ENCODE results near the gene RPS6KB2. TPM values are rescaled to one million over a fixed set of nuclear protein-coding genes. Genes with fewer than 3 reads are reported as not detected.

Gene RPS6KB2
- polyA plus RNA-seq, 1 donor (not counting 4 experiments of a cell fraction or from before 2014, with no cell fraction given): 61.4 TPM

GRCh38 chr11:67457453-67457852 lies 29.2 kb downstream of the RPS6KB2 start:
- DNase-seq (ENCODE audit: low read depth, low spot score) (no peak), FAIRE-seq (no peak)
- no peaks in the 10 kb centered on the region for H3K79me2 ChIP-seq (ENCODE audit: control insufficient read depth, insufficient read depth, low read length)
- no peak overlapping the region for H2AFZ ChIP-seq (ENCODE audit: control insufficient read depth, low read length)
- no peaks in the 10 kb centered on the region for H3K36me3 ChIP-seq (ENCODE audit: control insufficient read depth in 2 of 2, extremely low read depth in 1 of 2, insufficient read depth in 2 of 2, low read length in 2 of 2)
- no peaks in the 10 kb centered on the region for H3K27me3 ChIP-seq (ENCODE audit: control insufficient read depth, extremely low read depth, insufficient read depth, low read length)
- dilution Hi-C loops (cut with MboI; ENCODE audit: extremely low pct_ligation_motif_present, low sequenced_read_pairs): no loop called here
- peaks cover 2% of the 10 kb centered on the region for H3K4me1 ChIP-seq (ENCODE audit: control insufficient read depth, extremely low read depth, insufficient read depth, low read length)
- H3K27ac ChIP-seq (ENCODE audit: control insufficient read depth, insufficient read depth, low read length): no peak overlapping the region
- H3K9me3 ChIP-seq (ENCODE audit: control insufficient read depth, low read depth, low read length): no peaks in the 10 kb centered on the region
- H3K9me1 ChIP-seq (ENCODE audit: control insufficient read depth, extremely low read depth, insufficient read depth, low read length): no peaks in the 10 kb centered on the region
- H3K4me2 ChIP-seq (ENCODE audit: control insufficient read depth, extremely low read depth, insufficient read depth, low read depth, low read length): no peak overlapping the region
- TF ChIP-seq CTCF (optimal IDR thresholded peaks at IDR 0.05 in 1 of 3, IDR thresholded peaks at IDR 0.05 in 1 of 3, conservative IDR thresholded peaks at IDR 0.05 in 1 of 3; ENCODE audit: extremely low read depth in 1 of 3, insufficient read depth in 2 of 3, low read length in 3 of 3) (no peak), EZH2 (IDR thresholded peaks at IDR 0.05; ENCODE audit: low read length) (no peak)
- H3K4me3 ChIP-seq (ENCODE audit: control insufficient read depth in 2 of 3, extremely low read depth in 1 of 3, insufficient read depth in 2 of 3, low read depth in 1 of 3, low read length in 3 of 3): no peak overlapping the region
- no peaks in the 10 kb centered on the region for H4K20me1 ChIP-seq (ENCODE audit: control insufficient read depth, extremely low read depth, insufficient read depth, low read length)
- no peak overlapping the region for H3K9ac ChIP-seq (ENCODE audit: control insufficient read depth, extremely low read depth, insufficient read depth, low read length)

- no peak overlapping the region for H3K27ac ChIP-seq (ENCODE audit: control insufficient read depth, insufficient read depth, low read length)
- FAIRE-seq: no peak
Observed at GRCh38 chr11:67458266-67458665, 30.0 kb downstream of the RPS6KB2 start.

More at GRCh38 chr11:67458266-67458665, 30.0 kb downstream of the RPS6KB2 start:
- no peaks in the 10 kb centered on the region for H4K20me1 ChIP-seq (ENCODE audit: control insufficient read depth, extremely low read depth, insufficient read depth, low read length)
- no peak overlapping the region for H3K9ac ChIP-seq (ENCODE audit: control insufficient read depth, extremely low read depth, insufficient read depth, low read length)
- TF ChIP-seq CTCF (optimal IDR thresholded peaks at IDR 0.05 in 1 of 3, IDR thresholded peaks at IDR 0.05 in 1 of 3, conservative IDR thresholded peaks at IDR 0.05 in 1 of 3; ENCODE audit: extremely low read depth in 1 of 3, insufficient read depth in 2 of 3, low read length in 3 of 3): no peak
- TF ChIP-seq EZH2 (IDR thresholded peaks at IDR 0.05; ENCODE audit: low read length): no peak
- H3K9me1 ChIP-seq (ENCODE audit: control insufficient read depth, extremely low read depth, insufficient read depth, low read length): no peaks in the 10 kb centered on the region
- dilution Hi-C loops (cut with MboI; ENCODE audit: extremely low pct_ligation_motif_present, low sequenced_read_pairs): no loop called here
- H3K36me3 ChIP-seq (ENCODE audit: control insufficient read depth in 2 of 2, extremely low read depth in 1 of 2, insufficient read depth in 2 of 2, low read length in 2 of 2): no peaks in the 10 kb centered on the region
- no peak for DNase-seq (ENCODE audit: low read depth, low spot score)
- no peak overlapping the region for H3K4me2 ChIP-seq (ENCODE audit: control insufficient read depth, extremely low read depth, insufficient read depth, low read depth, low read length)
- H3K27me3 ChIP-seq (ENCODE audit: control insufficient read depth, extremely low read depth, insufficient read depth, low read length): no peaks in the 10 kb centered on the region
- peaks cover 2% of the 10 kb centered on the region for H3K4me1 ChIP-seq (ENCODE audit: control insufficient read depth, extremely low read depth, insufficient read depth, low read length)
- H3K4me3 ChIP-seq (ENCODE audit: control insufficient read depth in 2 of 3, extremely low read depth in 1 of 3, insufficient read depth in 2 of 3, low read depth in 1 of 3, low read length in 3 of 3): no peak overlapping the region
- no peaks in the 10 kb centered on the region for H3K9me3 ChIP-seq (ENCODE audit: control insufficient read depth, low read depth, low read length)
- no peaks in the 10 kb centered on the region for H3K79me2 ChIP-seq (ENCODE audit: control insufficient read depth, insufficient read depth, low read length)
- H2AFZ ChIP-seq (ENCODE audit: control insufficient read depth, low read length): no peak overlapping the region

Measured in keratinocyte (primary cell).